HT1080 (cell line): Measurements from ENCODE around the gene PDE4B. TPM values are rescaled to one million over a fixed set of nuclear protein-coding genes. Genes with fewer than 3 reads are reported as not detected.

Experiments
- DNase-seq: peaks from one replicate; pipeline ENCODE4 v3.0.0-alpha.2; 2015; ENCODE audit warnings: low read depth
- total RNA-seq: library from RNA; depleted of rRNA; stranded (reverse); fragments of >200 nt; shearing (Covaris generic); gene quantifications from 2 replicates; pipeline ENCODE4 v1.2.3, GENCODE V29; 2014

Gene PDE4B
- total RNA-seq, 1 experiment from 2014 or later, result 7.6 TPM

DNA sequence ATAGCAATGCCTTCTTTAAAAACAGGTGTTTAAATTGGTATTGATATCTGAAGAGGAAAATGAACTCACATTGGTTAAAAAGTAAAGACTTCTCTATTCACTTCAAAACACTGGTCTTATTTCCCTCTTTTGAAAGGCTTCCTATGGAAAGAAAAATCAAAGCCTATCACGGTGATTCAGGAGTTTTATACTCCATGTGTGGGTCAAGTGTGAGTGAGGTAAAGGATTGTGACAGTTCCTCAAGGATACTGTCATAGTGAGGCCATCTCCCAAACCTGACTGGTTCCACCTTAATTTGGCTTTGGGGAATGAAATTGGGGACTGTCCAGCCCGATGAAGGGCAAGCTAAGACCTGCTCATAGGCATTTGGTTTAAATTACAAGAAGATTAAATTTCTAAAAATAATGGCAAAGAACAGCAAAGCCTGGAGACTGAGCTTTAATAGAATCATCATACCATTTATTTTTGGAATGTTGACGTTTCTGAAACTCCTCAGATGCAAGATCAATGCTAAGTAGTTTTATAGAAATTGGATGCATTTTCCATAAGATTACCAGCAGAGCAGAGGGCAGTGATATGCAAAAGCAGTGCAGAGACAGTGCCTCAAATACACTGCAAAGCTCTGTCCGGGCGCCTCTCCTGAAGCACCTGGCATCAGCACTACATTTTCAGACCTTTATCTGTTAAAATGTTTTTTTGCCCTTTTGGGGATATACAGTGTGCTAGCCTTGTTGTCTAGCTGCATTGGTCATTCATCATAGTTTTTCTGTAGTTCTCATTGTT is 439.2 kb downstream of the PDE4B start:
- peak; percentile 12 for DNase-seq

GRCh38 chr1:66237042-66237441 is 444.3 kb downstream of the PDE4B start:
- no peak for DNase-seq

GRCh38 chr1:66237722-66238479 is 445.2 kb downstream of the PDE4B start:
- DNase-seq, result no peak

DNA sequence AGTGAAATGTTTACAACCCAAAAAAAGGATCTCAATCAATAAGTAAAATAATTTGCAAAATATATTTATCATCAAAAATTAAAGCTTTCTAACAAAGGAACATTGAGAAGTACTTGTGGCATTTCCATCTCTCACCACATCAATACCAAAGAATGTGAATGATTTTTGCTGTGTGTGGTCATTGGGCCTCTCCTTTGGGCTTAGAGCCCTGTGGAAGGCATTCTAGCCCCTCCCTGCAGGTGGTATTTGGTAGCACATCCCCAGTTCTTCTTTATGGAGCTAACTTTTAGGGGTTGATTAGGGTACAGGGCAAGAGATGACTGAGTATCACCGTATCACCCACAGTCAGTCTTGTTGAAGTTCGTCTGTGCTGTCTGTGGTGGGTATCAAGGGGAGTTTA is 447.1 kb downstream of the PDE4B start:
- no peak for DNase-seq

DNA sequence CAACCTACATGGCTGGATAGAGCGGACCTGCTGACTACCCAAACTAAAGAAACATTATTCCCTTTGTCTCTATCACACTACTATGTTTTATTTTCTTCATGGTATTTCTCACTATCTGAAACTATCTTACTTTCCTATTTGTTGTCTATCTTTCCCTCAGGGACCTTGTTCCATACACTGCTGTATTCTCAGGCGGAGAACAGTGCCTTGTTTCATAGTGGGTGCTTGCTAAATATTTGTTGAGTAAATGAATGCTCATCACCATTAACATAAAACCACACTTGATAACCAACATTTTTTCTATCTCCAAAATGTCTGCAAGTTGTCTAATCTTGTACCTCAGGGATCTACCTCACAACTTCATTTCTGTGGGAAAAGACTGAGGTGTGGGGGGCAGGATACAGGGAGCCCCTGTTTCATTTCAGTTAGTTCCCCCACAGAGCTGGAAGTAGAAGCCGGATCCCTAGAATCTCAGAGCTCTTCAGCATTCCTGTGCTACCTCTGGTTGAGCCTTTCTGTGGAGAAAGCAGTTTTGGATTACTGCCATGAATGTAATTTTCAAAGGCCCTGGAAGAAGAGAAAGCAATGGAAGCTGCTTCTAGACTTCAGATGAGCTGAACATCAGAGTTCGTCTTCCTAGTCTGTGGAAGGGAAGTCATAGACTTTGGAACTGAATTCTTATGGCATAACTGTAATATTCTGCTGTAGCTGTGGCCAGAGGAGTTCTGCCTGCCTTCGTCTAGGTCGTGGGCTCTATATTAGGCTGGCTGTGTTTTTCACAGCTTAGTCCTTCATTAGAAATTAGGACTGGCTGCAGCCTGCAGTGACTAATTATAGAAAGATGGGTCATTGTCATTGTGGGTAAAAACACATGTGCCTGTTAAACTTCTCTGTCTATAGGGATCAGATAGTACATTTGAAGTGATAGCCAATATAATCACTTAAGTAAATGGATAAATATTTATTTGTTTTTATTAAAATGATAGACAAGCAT is 448.1 kb downstream of the PDE4B start:
- no peak for DNase-seq

DNA sequence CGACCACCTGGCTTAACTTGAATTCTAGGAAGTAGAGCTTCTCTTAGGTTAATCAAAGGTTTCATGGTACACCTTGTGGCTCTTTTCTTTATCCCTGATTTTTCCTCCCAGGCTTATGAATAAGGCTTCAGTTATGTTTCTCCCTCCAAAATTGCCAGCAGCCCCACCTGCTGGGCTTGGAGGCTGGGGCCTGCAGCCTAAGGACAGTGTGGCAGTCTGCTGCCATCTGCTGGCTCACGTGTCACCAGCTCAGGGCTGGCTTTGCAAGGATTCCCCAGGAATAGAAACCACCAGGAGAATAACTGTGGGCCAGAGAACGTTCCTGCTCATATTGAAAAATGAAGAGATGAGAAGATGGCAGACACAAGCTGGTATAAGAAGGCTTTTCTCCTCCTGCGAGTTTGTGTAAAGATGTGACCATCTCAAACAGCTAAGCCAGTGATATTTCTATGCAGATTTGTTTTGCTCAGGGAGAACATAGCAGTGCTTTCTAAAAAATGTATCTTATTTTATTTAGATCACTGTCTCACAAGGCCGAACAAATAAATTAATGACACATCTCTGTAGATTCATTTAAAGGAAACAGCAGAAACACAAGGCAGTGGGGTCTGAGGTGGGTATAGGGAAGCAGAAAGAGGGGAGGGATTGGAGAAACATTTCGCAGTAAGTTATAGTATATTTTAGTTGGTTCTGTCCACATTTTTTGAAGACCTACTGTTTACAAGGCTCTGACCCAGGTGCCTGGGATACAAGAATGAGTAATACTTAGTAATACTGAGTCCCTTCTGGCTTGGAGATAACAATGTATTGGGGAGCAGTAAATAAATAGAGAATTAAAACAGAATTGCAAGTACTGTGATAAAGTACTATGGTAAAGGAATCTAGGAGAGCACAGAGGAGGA is 450.2 kb downstream of the PDE4B start:
- peak; percentile 91 for DNase-seq

GRCh38 chr1:66243548-66244130 is 450.9 kb downstream of the PDE4B start:
- peak; percentile 27 for DNase-seq

DNA sequence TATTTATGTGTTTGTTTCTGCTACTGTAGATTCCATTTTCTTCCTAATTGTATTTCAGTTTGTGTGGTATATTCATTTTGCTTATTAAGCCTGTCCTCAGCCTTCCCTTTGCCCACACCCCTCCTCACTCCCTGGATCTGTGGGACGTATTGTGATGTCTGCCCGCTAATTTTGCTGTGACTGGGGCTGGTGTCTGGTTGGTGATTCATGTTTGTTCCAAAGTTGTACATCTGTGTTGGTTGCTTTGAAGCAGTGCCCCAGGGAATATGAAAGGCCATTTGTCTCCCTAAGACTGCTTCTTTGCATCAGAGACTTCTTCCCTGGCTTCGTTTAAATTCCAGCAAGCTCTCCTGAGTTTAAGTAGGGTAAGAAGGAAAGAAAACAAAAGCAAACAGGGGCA is 451.7 kb downstream of the PDE4B start:
- peak; percentile 12 for DNase-seq

GRCh38 chr1:66245691-66246090 is 453.0 kb downstream of the PDE4B start:
- DNase-seq, result no peak

DNA sequence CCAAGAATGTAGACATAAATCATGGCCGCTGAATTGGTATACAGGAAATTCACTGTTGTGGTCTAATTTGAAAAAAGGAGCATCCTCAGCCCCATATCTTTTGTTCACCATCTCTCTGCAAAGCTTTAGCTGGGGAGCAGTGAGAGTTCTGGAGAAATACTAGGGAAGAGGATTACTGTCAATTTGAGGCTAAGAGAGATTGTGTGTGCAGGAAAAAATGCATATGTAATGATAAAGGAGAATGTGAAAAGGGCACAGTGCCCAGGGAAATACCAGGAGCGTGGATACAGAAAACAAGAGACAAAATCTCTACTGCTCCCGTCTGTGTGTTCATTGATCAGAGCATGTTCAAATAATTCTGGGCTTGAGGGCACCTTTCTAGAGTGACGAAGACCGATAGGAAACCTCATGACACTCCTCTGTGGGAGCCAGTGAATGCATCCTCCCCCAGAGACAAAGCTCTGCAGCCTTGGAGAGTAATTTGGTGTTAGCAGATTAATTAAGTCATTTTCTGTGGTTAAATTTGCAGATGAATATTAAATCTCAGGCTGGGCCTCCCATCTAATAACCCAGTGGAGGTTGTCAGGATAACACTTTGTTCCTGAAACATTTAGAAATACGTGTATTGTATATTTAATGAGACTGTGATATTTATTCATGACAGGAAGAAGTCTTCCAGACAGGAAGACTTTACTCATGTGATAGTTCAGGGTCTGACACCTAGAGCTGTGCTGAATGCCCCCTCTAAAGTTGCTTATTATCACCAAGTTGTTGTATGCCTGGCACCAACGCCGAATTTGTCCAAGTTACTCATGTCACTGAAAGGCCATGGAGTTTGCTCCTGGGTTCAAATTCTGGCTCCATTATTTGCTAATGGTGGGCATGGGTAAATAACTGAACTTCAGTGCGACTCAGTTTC is 453.9 kb downstream of the PDE4B start:
- no peak for DNase-seq

- no peak for DNase-seq
These were observed 454.9 kb downstream of the PDE4B start for GRCh38 chr1:66247415-66248208.

- no peak for DNase-seq
These were observed 455.6 kb downstream of the PDE4B start for GRCh38 chr1:66248257-66248656.

- no peak for DNase-seq
These were observed 456.1 kb downstream of the PDE4B start for GRCh38 chr1:66248746-66249145.

- DNase-seq, result no peak
These were observed 457.4 kb downstream of the PDE4B start for GRCh38 chr1:66250075-66250474.

DNA sequence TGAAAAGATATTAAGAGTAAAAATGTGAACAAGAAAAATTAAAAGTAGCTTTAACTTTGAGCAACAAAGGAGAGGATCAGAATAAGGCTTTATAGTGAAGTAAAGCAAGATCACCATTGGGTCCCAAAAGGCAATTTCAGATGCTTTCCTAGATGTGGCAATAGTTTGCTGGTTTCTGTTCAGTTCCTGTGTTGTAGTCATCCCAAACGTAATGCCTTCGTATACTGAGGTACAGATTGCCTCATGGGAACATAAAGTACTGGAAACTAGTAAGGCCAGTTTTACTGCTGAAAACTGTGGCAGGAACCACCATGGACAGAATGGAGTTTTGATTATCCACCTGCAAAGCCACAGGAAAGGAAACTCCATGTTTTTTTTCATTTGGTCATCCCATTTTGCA is 457.8 kb downstream of the PDE4B start:
- DNase-seq, result no peak

- DNase-seq, result peak; percentile 75
These were observed 458.9 kb downstream of the PDE4B start for GRCh38 chr1:66251546-66251945.

GRCh38 chr1:66253330-66253921 is 460.7 kb downstream of the PDE4B start:
- DNase-seq, result peak; percentile 82

DNA sequence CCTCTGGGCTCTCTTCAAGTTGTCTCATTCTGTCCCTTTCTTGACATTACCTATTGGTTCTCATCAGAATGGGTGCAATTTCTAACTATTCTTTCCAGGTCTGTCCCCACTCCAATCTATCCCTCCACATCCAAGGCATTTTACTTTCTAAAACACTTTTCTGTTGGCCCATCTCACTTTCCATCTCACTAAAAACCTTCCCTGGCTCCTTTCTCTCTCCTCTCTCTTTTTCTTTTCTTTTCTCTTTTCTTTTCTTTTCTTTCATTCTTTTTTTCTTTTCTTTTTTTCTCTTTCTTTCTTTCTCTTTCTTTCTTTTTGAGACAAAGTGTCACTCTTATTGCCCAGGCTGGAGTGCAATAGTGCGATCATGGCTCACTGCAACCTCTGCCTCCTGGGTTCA is 462.1 kb downstream of the PDE4B start:
- DNase-seq, result no peak
